ENCODE measurements around the gene EPB41L4B. TPM values are rescaled to one million over a fixed set of nuclear protein-coding genes. Genes with fewer than 3 reads are reported as not detected.

The EPB41L4B gene
- total RNA-seq, 2 donors from 2014 or later: 87.3 to 151 TPM

GRCh38 chr9:109149089-109149488 is 171.8 kb downstream of the EPB41L4B start:
- Histone ChIP-seq H3K4me1 (no peaks in the 10 kb centered on the region), H3K36me3 (no peaks in the 10 kb centered on the region), H3K4me3 (no peak overlapping the region), H3K9me3 (no peaks in the 10 kb centered on the region), H3K9ac (ENCODE audit: low read depth in 2 of 2, low read length in 2 of 2) (no peak overlapping the region), H3K27me3 (no peaks in the 10 kb centered on the region), H3K27ac (no peak overlapping the region)
- no peak for DNase-seq
- TF ChIP-seq CTCF (IDR thresholded peaks at IDR 0.05): no peak
- intact Hi-C loops (cut with DNase I): no loop called here

- no peak overlapping the region for H3K27ac ChIP-seq
- H3K27me3 ChIP-seq: no peaks in the 10 kb centered on the region
- no peaks in the 10 kb centered on the region for H3K36me3 ChIP-seq
- H3K4me3 ChIP-seq: no peak overlapping the region
- H3K4me1 ChIP-seq: no peaks in the 10 kb centered on the region
- no peaks in the 10 kb centered on the region for H3K9me3 ChIP-seq
- H3K9ac ChIP-seq (ENCODE audit: low read depth in 2 of 2, low read length in 2 of 2): no peak overlapping the region
- no peak for DNase-seq
- intact Hi-C loops (cut with DNase I): no loop called here
- TF ChIP-seq CTCF (IDR thresholded peaks at IDR 0.05): no peak
These were observed 175.8 kb downstream of the EPB41L4B start for GRCh38 chr9:109145051-109145450.

GRCh38 chr9:109143881-109144562 is 176.8 kb downstream of the EPB41L4B start:
- TF ChIP-seq CTCF (IDR thresholded peaks at IDR 0.05): peak; percentile 29
- intact Hi-C loops (cut with DNase I): no loop called here
- Histone ChIP-seq H3K36me3 (no peaks in the 10 kb centered on the region), H3K27me3 (no peaks in the 10 kb centered on the region), H3K4me1 (no peaks in the 10 kb centered on the region), H3K27ac (no peak overlapping the region), H3K9me3 (no peaks in the 10 kb centered on the region), H3K4me3 (no peak overlapping the region), H3K9ac (ENCODE audit: low read depth in 2 of 2, low read length in 2 of 2) (no peak overlapping the region)
- DNase-seq: no peak

GRCh38 chr9:109141375-109141774 is 179.5 kb downstream of the EPB41L4B start:
- TF ChIP-seq CTCF (IDR thresholded peaks at IDR 0.05): no peak
- H3K9me3 ChIP-seq: no peaks in the 10 kb centered on the region
- H3K4me1 ChIP-seq: no peaks in the 10 kb centered on the region
- intact Hi-C loops (cut with DNase I): no loop called here
- H3K27ac ChIP-seq: no peak overlapping the region
- no peaks in the 10 kb centered on the region for H3K36me3 ChIP-seq
- no peak overlapping the region for H3K9ac ChIP-seq (ENCODE audit: low read depth in 2 of 2, low read length in 2 of 2)
- no peak for DNase-seq
- no peak overlapping the region for H3K4me3 ChIP-seq
- no peaks in the 10 kb centered on the region for H3K27me3 ChIP-seq

GRCh38 chr9:109139851-109140250 is 181.0 kb downstream of the EPB41L4B start:
- no peak for TF ChIP-seq CTCF (IDR thresholded peaks at IDR 0.05)
- no peak for DNase-seq
- H3K4me1 ChIP-seq: no peaks in the 10 kb centered on the region
- no peak overlapping the region for H3K4me3 ChIP-seq
- no peaks in the 10 kb centered on the region for H3K36me3 ChIP-seq
- no peak overlapping the region for H3K27ac ChIP-seq
- H3K9me3 ChIP-seq: no peaks in the 10 kb centered on the region
- H3K27me3 ChIP-seq: no peaks in the 10 kb centered on the region
- intact Hi-C loops (cut with DNase I): no loop called here
- H3K9ac ChIP-seq (ENCODE audit: low read depth in 2 of 2, low read length in 2 of 2): no peak overlapping the region

Data from colonic mucosa (tissue), 4 donors.